22Rv1 (cell line): ENCODE measurements around the gene TMEM88.

Experiments
- H3K27ac ChIP-seq: fragments of 450-650 bp; 2 replicates; pipeline ENCODE4 v1.5.1; 2017
- CTCF ChIP-seq: fragments of 450-650 bp; IDR thresholded peaks from 2 replicates; pipeline ENCODE4 v1.5.1; 2017; ENCODE audit warnings: mild to moderate bottlenecking
- ZFX ChIP-seq: fragments of 450-650 bp; IDR thresholded peaks from 2 replicates; pipeline ENCODE4 v1.6.1; 2017; ENCODE audit warnings: antibody characterized with exemption, borderline replicate concordance

Gene TMEM88

GRCh38 chr17:7880076-7880868 lies 25.4 kb downstream of the TMEM88 start:
- H3K27ac ChIP-seq = peak overlapping the region; percentile 100
- TF ChIP-seq CTCF (no peak), ZFX (no peak)

GRCh38 chr17:7881276-7882054 lies 26.6 kb downstream of the TMEM88 start:
- peak overlapping the region; percentile 100 for H3K27ac ChIP-seq
- TF ChIP-seq ZFX = no peak
- no peak for TF ChIP-seq CTCF

GRCh38 chr17:7882068-7882467 lies 27.2 kb downstream of the TMEM88 start:
- peak overlapping the region; percentile 100; the same call in 1 of the 2 replicates for H3K27ac ChIP-seq
- TF ChIP-seq CTCF (no peak), ZFX (no peak)

GRCh38 chr17:7882629-7883028 lies 27.8 kb downstream of the TMEM88 start:
- TF ChIP-seq CTCF (no peak), ZFX (no peak)
- H3K27ac ChIP-seq = peak overlapping the region; percentile 100

- peak overlapping the region; percentile 100 for H3K27ac ChIP-seq
- TF ChIP-seq CTCF (no peak), ZFX (no peak)
Observed at GRCh38 chr17:7883781-7884386, 29.0 kb downstream of the TMEM88 start.

- peak overlapping the region; percentile 100 for H3K27ac ChIP-seq
- TF ChIP-seq ZFX (no peak), CTCF (no peak)
Observed at GRCh38 chr17:7884581-7885366, 29.9 kb downstream of the TMEM88 start.
